IPS-18c (cell line): ENCODE measurements around the gene AK5.
"Not testable (repeated sequence)": the region's sequence is repeated elsewhere in the genome, so short reads cannot be mapped to it uniquely, and the experiment has no call there.

Experiments
- H3K4me3 ChIP-seq: 2 replicates; pipeline ENCODE4 v1.7.0; 2013; ENCODE audit warnings: low read depth, mild to moderate bottlenecking, low read length, moderate library complexity; ENCODE audit not compliant: insufficient read depth
- H3K9me3 ChIP-seq: one replicate; pipeline ENCODE4 v1.6.1; 2013; ENCODE audit warnings: mild to moderate bottlenecking, low read length, moderate library complexity; ENCODE audit not compliant: control insufficient read depth, insufficient read depth

Gene AK5

DNA sequence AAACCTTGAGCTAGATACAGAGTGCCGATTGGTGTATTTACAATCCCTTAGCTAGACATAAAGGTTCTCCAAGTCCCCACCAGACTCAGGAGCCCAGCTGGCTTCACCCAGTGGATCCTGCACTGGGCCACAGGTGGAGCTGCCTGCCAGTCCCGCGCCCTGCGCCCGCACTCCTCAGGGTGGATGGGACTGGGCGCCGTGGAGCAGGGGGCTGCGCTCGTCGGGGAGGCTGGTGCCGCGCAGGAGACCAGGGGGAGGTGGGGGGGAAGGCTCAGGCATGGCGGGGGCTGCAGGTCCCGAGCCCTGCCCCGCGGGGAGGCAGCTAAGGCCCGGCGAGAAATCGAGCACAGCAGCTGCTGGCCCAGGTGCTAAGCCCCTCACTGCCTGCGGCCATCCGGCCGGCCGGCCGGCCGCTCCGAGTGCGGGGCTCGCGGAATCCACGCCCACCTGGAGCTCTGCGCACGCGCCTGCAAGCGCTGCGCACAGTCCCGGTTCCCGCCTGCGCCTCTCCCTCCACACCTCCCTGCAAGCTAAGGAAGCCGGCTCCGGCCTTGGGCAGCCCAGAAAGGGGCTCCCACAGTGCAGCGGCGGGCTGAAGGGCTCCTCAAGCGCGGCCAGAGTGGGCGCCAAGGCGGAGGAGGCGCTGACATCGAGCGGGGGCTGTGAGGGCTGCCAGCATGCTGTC, 249.9 kb downstream of the AK5 start:
- not testable (repeated sequence) for H3K9me3 ChIP-seq, H3K4me3 ChIP-seq

DNA sequence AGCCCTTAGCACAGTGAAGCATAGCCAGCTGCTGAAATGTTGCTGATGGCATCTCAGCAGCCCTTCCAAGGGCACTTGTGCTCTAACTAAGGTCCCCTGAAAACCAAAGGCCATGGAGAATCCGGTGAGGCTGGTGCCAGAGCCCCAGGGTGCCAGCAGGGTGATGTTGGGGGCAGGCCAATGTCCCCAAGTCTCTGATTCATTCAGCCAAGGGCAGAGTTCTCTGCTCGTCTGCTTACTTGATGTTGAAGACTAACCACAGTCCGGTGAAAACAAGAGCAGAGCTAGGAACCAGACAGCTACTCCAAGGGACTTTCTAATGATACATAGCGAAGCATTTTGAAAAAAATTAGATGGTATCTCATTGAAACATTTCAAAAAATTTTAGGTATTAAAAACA, 250.8 kb downstream of the AK5 start:
- no peaks in the 10 kb centered on the region for H3K9me3 ChIP-seq
- H3K4me3 ChIP-seq = no peak overlapping the region

DNA sequence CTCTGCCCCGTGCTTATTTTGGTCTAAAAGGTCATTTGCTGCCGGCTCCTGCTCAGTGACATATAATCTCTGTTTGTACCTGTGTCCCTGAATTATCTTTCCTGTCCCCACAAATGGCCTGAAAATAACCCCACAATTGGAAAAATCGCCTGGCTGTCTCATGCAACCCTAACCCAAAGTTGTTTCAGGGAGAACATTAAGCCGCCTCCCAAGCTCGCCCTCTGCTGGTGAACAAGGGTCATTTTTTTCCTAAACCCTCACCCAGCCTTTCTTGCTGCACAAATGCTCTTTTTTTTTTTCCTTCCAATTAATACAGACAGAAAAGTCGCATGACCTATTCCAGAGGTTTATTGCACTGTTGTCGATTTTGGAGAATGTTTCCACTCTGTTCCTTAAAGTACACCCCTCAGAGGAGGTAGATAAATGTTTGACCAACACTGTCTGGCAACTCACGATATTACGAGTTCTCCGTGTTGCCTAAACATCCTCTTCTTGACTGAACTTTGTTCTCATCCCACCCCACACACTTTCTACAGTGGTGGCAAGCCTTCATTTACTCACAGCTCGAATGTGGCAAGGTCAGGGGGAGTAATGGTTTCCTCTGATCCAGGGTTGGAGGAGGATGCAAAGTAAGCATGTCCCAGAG, 252.0 kb downstream of the AK5 start:
- Histone ChIP-seq H3K9me3 (no peaks in the 10 kb centered on the region), H3K4me3 (no peak overlapping the region)

DNA sequence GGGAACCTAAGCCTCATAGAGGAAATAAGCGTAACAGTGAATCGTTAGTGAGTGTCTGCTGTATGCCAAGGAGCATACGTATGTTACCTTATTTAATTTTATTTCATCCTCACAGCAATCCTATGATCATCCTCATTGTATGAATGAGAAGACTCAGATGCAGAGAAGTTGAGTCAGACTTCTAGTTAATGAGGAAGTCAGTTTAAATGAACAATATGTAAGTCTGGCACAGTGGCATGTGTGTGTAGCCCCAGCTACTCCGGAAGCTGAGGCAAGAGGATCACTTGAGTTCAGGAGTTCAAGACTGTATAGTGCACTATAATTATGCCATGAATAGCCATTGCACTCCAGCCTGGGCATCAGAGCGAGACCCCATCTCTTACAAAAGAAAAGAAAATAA, 252.6 kb downstream of the AK5 start:
- Histone ChIP-seq H3K4me3 (no peak overlapping the region), H3K9me3 (no peaks in the 10 kb centered on the region)

GRCh38 chr1:77536813-77537212, 255.0 kb downstream of the AK5 start:
- H3K4me3 ChIP-seq = no peak overlapping the region

GRCh38 chr1:77538956-77539518, 257.2 kb downstream of the AK5 start:
- H3K9me3 ChIP-seq = no peaks in the 10 kb centered on the region
- no peak overlapping the region for H3K4me3 ChIP-seq

More at GRCh38 chr1:77536813-77537212, 255.0 kb downstream of the AK5 start:
- no peaks in the 10 kb centered on the region for H3K9me3 ChIP-seq

DNA sequence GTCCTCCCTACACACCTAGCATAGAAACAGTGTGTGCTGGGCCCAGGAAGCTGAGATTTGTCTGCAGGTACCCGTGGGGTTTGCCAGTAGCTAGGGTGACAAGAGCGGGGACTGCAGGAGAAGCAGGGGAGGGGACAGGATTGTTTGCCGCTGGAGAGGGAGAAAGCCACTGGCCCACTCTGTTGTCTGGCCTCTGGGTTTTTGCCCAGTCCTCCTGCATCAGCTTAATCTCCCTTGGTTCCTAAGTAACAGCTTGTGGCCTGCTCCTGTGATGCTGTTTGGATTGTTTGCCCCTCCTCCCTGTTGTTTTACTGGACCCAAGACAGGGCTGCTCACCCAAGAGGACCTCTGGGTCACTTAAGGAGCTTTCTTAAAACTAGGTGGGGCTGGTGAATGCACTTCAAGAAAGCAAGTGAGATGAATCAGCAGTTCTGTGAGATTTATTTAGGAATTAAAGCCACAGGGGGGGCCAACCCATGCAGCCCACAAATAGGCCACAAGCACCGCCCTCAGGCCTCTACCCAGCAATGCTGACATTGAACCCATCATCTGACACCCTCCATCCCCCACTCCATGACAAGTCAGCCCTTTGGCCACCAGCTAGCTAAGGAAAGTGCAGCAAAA, 257.8 kb downstream of the AK5 start:
- H3K9me3 ChIP-seq = no peaks in the 10 kb centered on the region
- no peak overlapping the region for H3K4me3 ChIP-seq

- no peaks in the 10 kb centered on the region for H3K9me3 ChIP-seq
- H3K4me3 ChIP-seq = no peak overlapping the region
Measured at GRCh38 chr1:77540501-77541161, 258.8 kb downstream of the AK5 start.

DNA sequence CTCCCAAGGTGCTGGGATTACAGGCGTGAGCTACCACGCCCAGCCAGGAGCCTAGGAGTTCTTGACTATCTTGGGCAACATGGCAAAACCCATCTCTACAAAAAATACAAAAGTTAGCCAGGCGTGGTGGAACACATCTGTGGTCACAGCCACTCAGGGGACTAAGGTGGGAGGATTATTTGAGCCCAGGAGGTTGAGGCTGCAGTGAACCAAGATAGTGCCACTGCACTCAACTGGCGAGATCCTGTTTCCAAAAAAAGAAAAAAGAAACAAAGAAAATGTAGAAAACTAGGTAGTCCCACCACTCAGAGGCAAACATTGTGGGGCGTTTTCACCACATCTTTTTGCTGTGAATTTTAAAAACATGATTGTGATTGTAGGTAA, 259.3 kb downstream of the AK5 start:
- no peak overlapping the region for H3K4me3 ChIP-seq
- H3K9me3 ChIP-seq = no peaks in the 10 kb centered on the region

DNA sequence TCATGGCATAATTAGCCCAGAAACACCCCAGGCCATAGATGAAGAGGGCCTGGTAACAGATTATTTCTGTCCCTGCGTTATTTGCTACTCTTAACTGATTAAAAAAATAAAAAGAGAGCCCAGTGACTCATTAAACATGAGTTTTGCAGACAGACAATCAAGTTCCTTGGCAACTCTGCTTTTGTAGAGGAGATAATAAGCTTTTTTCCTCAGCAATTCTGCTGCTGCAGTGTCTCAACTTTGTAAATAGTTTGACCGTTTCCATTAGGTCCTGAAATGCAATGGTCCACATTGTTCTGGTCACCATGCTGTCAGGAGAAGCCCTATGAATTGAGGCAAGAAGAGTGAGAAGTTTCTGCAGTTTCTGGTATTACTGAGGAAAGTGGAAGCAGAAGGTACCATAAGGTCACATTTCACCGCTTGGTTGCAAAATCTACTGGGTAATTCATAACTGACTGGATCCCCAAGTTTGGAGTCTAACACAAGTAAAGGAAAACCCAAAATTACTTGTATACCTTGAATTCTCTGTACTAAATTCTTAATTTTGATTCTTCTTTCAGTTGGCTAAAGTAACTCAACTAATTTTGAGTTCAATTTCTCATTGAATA, 261.1 kb downstream of the AK5 start:
- no peak overlapping the region for H3K4me3 ChIP-seq
- H3K9me3 ChIP-seq = no peaks in the 10 kb centered on the region

DNA sequence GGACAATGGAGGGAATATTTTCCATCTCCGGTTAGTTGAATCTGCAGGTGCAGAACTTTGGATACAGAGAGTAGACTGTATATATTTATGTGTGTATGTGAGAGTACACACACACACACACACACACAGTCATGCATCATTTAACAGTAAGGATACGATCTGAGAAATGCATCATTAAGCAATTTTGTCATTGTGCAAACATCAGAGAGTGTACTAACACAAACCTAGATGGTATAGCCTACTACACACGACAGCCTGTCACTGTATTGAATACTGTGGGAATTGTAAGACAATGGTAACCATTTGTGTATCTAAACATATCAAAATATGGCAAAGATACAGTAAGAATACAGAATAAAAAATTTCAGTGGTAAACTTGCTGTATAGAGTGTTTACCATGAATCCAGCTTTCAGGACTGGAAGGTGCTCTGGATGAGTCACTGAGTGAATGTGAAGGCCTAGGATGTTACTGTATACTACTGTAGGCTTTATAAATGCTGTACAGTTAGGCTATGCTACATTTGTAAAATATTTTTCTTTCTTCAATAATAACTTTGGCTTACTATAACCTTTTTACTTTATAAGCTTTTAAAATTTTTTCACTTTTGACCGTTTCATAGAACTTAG, 262.1 kb downstream of the AK5 start:
- no peak overlapping the region for H3K4me3 ChIP-seq
- no peaks in the 10 kb centered on the region for H3K9me3 ChIP-seq

GRCh38 chr1:77544845-77545244, 263.0 kb downstream of the AK5 start:
- H3K9me3 ChIP-seq = no peaks in the 10 kb centered on the region
- no peak overlapping the region for H3K4me3 ChIP-seq

DNA sequence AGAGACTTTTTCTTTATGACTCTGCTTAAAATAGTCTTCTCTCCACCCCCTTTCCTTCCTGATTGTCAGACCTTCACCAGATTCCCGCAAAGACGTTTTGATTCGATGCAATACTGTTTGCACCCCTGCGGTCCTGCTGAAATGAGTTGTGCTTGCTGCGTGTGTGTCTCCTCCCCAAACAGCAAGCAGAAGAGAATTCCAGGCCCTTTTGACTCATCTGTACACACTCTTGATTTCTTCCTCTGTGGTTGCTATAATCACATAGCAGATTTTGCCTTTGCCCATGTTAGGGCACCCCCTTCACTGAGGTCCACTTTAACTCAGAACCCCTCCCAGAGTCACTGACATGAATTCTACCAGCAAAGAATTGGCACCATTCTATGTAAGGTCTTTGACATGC, 264.2 kb downstream of the AK5 start:
- no peak overlapping the region for H3K4me3 ChIP-seq
- H3K9me3 ChIP-seq = no peaks in the 10 kb centered on the region

DNA sequence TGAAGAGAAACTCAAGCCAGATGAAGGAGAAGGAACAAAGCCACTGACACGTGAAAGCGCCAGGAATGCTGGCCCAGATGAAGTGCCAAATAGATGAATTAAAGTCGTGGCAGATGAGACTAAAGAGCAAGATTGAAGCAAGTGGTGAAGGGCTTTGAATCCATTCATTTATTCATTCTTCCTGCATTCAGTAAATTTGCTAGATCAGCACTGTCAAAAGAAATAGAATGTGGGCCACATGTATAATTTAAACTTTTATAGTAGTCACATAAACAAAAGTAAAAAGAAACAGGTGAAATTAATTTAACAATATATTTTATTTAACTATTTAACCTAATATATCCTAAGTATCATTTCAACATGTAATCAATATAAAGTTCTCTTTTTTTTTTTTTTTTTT, 265.1 kb downstream of the AK5 start:
- no peak overlapping the region for H3K4me3 ChIP-seq

DNA sequence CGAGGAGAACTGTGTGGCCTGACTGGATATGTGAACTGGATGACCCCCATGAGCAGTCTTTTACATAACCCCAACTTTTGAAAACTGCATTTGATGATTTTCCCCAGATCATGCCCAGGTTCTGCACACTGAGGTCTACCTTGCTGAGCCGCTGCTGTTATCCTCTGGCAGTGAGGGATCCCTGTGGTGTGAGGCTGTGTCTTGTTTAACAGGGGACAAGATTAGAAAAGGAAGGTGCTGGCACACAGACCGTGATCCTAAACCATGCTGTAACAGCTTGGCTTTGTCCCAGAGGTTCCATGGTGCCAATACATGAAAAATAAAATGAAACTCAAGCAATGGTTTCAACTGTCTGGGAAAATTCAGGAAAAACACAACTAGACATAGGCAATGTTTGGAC, 266.5 kb downstream of the AK5 start:
- no peak overlapping the region for H3K4me3 ChIP-seq
- no peaks in the 10 kb centered on the region for H3K9me3 ChIP-seq

More for the DNA sequence above, 265.1 kb downstream of the AK5 start:
- no peaks in the 10 kb centered on the region for H3K9me3 ChIP-seq

DNA sequence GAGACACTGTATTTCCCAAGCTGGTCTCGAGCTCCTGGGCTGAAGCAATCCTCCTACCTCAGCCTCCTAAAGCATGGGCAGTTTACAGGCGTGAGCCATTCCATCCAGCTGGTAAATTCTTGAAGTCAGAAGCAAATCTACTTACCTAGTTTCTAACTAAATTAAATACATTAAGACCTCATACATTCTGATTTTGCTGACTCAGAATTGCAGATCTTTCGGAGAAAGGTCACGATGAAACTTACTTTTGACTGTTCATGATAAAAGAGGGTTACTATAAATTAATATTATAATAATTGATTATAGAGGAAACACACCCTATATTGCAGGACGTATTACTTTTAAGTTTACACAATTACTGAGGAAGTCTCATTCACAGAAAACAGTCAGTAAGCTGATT, 268.3 kb downstream of the AK5 start:
- Histone ChIP-seq H3K9me3 (no peaks in the 10 kb centered on the region), H3K4me3 (no peak overlapping the region)

- Histone ChIP-seq H3K4me3 (no peak overlapping the region), H3K9me3 (peaks cover 2% of the 10 kb centered on the region)
Measured at GRCh38 chr1:77552626-77553025, 270.8 kb downstream of the AK5 start.
